Measurements from ENCODE around the gene HBS1L. TPM values are rescaled to one million over a fixed set of nuclear protein-coding genes. Genes with fewer than 3 reads are reported as not detected.
A peak's percentile ranks its signal among the peaks of the same experiment; 100 is the strongest.

The HBS1L gene
- total and polyA plus RNA-seq, 9 of the 15 experiments (the other 6 are each of a cell fraction or from before 2014, with no cell fraction given) = 101 to 199 (median 145) TPM

GRCh38 chr6:135054569-135055498 lies at the start of gene HBS1L (continued):
- TF ChIP-seq E2F8 (IDR thresholded peaks at IDR 0.05; ENCODE audit: low read depth, partially characterized antibody) (peak; percentile 10), ZNF561 (CRISPR knock-in tag; conservative IDR thresholded peaks at IDR 0.05) (no peak), L3MBTL2 (IDR thresholded peaks at IDR 0.05) (peak; percentile 72), GABPB2 (CRISPR knock-in tag; conservative IDR thresholded peaks at IDR 0.05) (no peak), SUPT5H (IDR thresholded peaks at IDR 0.05) (peak; percentile 91), UBTF (IDR thresholded peaks at IDR 0.05; ENCODE audit: borderline replicate concordance in 1 of 2, low read depth in 2 of 2, low read length in 2 of 2) (0 out of 4 replicates have a peak, but pooled peaks have one; percentile 14 to 47), ZNF184 (CRISPR knock-in tag; IDR thresholded peaks at IDR 0.05) (no peak), ZNF551 (CRISPR knock-in tag; IDR thresholded peaks at IDR 0.05) (no peak), ZFX (CRISPR knock-in tag; IDR thresholded peaks at IDR 0.05) (peak; percentile 77), CBX2 (IDR thresholded peaks at IDR 0.05; ENCODE audit: insufficient read depth, low read length, poor library complexity, severe bottlenecking) (no peak), ZNF77 (CRISPR knock-in tag; IDR thresholded peaks at IDR 0.05) (no peak), BRD4 (IDR thresholded peaks at IDR 0.05) (peak; percentile 72; the same call in 1 of the 2 replicates), SRSF1 (IDR thresholded peaks at IDR 0.05; ENCODE audit: low read depth, low read length) (no peak), BACH1 (tag; IDR thresholded peaks at IDR 0.05) (no peak), HMG20B (CRISPR knock-in tag; IDR thresholded peaks at IDR 0.05) (no peak), JUN (IDR thresholded peaks at IDR 0.05; ENCODE audit: borderline replicate concordance, low read depth, low read length) (peak; percentile 31; the same call in 1 of the 2 replicates), JUN (CRISPR knock-in tag; IDR thresholded peaks at IDR 0.05; ENCODE audit: borderline replicate concordance) (peak; percentile 75; the same call in 1 of the 2 replicates), PTRF (tag; IDR thresholded peaks at IDR 0.05) (no peak), ILF3 (IDR thresholded peaks at IDR 0.05; ENCODE audit: borderline replicate concordance) (no peak; the same call in 1 of the 2 replicates), ERF (CRISPR knock-in tag; IDR thresholded peaks at IDR 0.05) (no peak), ZNF57 (CRISPR knock-in tag; IDR thresholded peaks at IDR 0.05) (no peak), C11orf30 (IDR thresholded peaks at IDR 0.05; ENCODE audit: low read depth) (peak; percentile 96), LCOR (CRISPR knock-in tag; IDR thresholded peaks at IDR 0.05) (peak; percentile 93), NONO (IDR thresholded peaks at IDR 0.05; ENCODE audit: low read depth in 2 of 2, low read length in 1 of 2) (0 out of 4 replicates have a peak, but pooled peaks of 1 of the 2 experiments have one; percentile 31)
